ENCODE results near the gene KIAA1328.

KIAA1328 gene

DNA sequence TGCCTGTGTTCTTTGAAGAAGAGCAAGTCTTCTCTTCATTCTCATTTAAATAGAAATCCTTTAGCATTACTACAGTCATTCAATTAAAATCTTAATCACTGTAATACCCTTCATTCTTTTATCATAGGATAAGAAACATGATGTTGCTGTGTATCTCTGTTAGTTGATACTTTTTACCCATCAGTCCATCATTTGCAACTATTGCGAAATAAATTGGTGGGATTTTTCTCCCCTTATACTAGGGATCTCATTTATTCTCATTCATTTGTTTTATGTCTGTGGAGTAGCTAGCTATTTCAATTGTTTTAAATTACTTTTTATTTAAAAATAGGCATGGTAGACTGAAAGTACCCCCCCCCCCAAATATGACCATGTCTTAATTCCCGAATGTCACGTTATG is 235.3 kb downstream of the KIAA1328 start:
- no peak for TF ChIP-seq ZFX (IDR thresholded peaks at IDR 0.05)
- TF ChIP-seq, protein P1, sequence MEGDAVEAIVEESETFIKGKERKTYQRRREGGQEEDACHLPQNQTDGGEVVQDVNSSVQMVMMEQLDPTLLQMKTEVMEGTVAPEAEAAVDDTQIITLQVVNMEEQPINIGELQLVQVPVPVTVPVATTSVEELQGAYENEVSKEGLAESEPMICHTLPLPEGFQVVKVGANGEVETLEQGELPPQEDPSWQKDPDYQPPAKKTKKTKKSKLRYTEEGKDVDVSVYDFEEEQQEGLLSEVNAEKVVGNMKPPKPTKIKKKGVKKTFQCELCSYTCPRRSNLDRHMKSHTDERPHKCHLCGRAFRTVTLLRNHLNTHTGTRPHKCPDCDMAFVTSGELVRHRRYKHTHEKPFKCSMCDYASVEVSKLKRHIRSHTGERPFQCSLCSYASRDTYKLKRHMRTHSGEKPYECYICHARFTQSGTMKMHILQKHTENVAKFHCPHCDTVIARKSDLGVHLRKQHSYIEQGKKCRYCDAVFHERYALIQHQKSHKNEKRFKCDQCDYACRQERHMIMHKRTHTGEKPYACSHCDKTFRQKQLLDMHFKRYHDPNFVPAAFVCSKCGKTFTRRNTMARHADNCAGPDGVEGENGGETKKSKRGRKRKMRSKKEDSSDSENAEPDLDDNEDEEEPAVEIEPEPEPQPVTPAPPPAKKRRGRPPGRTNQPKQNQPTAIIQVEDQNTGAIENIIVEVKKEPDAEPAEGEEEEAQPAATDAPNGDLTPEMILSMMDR (conservative IDR thresholded peaks at IDR 0.05) = no peak
- H3K27ac ChIP-seq = no peak overlapping the region

DNA sequence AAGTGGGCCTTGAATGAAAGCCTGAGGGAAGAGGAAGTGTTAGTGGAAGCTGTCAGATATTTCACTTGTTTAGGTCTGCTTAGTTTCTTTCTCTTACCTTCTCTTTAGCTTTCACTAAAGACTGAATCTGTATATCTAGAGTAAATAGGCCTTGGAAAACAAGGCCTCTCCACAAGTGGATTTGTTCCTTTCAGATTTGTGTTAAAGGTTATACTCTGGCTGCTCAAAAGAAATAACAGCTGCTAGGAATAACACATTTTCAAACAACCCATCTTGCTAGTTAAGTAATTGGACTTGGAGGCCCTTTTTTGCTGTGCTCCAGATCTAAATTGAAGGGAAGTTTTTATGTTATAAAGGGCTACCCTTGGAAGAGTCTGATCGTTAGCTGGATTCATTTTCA is 236.3 kb downstream of the KIAA1328 start:
- H3K27ac ChIP-seq = no peak overlapping the region
- no peak for TF ChIP-seq ZFX (IDR thresholded peaks at IDR 0.05)
- TF ChIP-seq, protein P1 (conservative IDR thresholded peaks at IDR 0.05) = no peak

- H3K27ac ChIP-seq = no peak overlapping the region
- TF ChIP-seq, protein P1 (conservative IDR thresholded peaks at IDR 0.05) = no peak
- no peak for TF ChIP-seq ZFX (IDR thresholded peaks at IDR 0.05)
Observed at GRCh38 chr18:37084912-37085311, 256.0 kb downstream of the KIAA1328 start.

DNA sequence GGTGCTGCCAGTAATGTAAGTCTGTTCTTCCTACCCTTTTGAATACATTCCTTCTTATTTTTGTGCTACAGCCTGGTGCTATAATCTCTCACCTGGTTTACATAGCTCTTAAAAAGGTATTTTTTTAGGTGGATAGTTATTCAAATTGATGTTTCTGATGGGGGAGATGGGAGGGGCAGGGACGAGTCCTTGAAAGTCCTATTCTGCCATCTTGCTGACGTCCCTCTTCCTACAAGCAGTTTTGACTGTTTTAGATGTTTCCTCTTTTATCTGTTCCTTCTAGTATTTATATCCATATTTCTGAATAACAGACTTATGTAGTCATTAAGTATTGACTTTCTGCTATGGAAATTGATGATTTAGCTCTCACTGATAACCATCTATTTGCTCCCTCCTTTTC is 256.4 kb downstream of the KIAA1328 start:
- H3K27ac ChIP-seq = no peak overlapping the region
- TF ChIP-seq ZFX (IDR thresholded peaks at IDR 0.05) = no peak
- TF ChIP-seq, protein P1 (conservative IDR thresholded peaks at IDR 0.05) = no peak

DNA sequence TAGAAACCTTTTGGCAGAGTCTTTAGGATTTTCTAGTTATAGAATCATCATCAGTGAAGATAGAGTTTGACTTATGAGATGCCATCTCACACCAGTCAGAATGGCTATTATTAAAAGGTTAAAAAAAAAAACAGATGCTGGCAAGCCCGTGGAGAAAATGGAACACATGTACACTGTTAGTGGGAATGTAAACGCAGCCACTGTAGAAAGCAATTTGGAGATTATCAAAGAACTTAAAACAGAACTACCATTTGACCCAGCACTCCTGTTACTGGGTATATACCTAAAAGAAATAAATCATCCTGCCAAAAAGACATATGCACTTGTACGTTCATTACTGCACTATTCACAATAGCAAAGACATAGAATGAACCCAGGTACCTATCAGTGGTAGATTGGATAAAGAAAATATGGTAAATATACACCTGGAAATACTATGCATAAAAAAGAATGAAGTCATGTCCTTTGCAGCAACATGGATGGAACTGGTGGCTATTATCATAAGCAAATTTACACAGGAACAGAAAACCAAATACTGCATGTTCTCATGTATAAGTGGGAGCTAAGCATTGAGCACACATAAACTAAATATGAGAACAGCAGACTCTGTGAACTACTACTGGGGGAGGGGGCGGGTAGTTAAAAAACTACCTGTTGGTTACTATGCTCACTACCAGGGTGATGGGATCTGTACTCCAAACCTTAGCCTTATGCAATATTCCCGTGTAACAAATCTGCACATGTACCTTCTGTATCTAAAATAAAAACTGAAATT is 279.0 kb downstream of the KIAA1328 start:
- TF ChIP-seq, protein P1 (conservative IDR thresholded peaks at IDR 0.05) = no peak
- no peak for TF ChIP-seq ZFX (IDR thresholded peaks at IDR 0.05)

GRCh38 chr18:37122877-37123276 is 293.9 kb downstream of the KIAA1328 start:
- TF ChIP-seq, protein P1 (conservative IDR thresholded peaks at IDR 0.05) = no peak
- no peak for TF ChIP-seq ZFX (IDR thresholded peaks at IDR 0.05)
- H3K27ac ChIP-seq = no peak overlapping the region

More for the DNA sequence above, 279.0 kb downstream of the KIAA1328 start:
- H3K27ac ChIP-seq = no peak overlapping the region

DNA sequence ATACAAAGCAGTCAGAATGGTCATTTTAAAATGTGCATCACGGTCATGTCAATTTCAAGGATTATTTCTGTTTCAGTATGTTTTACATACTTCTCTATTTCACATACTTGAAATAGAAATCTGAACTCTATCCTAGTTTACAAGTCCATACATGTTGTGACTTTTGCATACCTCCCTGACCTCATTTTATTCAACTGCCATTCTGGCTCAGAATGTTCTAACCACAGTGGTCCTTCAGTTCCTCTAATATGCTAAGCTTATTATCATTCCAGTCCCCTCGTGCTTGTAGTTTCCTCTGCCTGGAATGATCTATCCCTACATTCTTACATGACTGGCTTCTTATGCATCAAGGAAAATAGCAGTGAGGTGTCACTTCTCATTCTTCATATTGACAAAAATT is 295.6 kb downstream of the KIAA1328 start:
- no peak overlapping the region for H3K27ac ChIP-seq
- TF ChIP-seq, protein P1 (conservative IDR thresholded peaks at IDR 0.05) = no peak
- no peak for TF ChIP-seq ZFX (IDR thresholded peaks at IDR 0.05)

Data from C4-2B (cell line).